Body of pancreas (tissue), 4 donors: ENCODE results near the gene STK11IP. TPM values are rescaled to one million over a fixed set of nuclear protein-coding genes. Genes with fewer than 3 reads are reported as not detected.
A peak's percentile ranks its signal among the peaks of the same experiment; 100 is the strongest.

ENCODE experiments used
- ATAC-seq: fragments of 150-250 bp; one replicate; pipeline ENCODE4 v1.9.1; 2016
- DNase-seq, 4 donors: peaks; one replicate each; pipeline ENCODE4 v3.0.0-alpha.2; 2019
- H3K27ac ChIP-seq, 4 donors: fragments of 200-600 bp; sonication (generic); 1 replicate in 3 of 4; 2 replicates in 1 of 4; pipeline versions ENCODE4 v1.5.1 to v1.6.1; 2016 to 2019; ENCODE audit warnings: mild to moderate bottlenecking in 1 of 4, mixed read lengths in 1 of 4, moderate library complexity in 1 of 4
- H3K27me3 ChIP-seq, 2 donors: fragments of 200-600 bp; sonication (generic); one replicate each; pipeline ENCODE4 v1.6.0; 2016; ENCODE audit warnings: mild to moderate bottlenecking in 1 of 2
- H3K36me3 ChIP-seq, 2 donors: fragments of 200-600 bp; sonication (generic); replicated peaks in 1 of 2; 2 replicates each; pipeline ENCODE4 v1.5.1; 2016; ENCODE audit warnings: low read depth in 2 of 2; ENCODE audit not compliant: insufficient read depth in 1 of 2
- H3K4me1 ChIP-seq: fragments of 200-600 bp; sonication (generic); one replicate; pipeline ENCODE4 v1.6.0; 2016
- H3K4me3 ChIP-seq, 2 donors: fragments of 200-600 bp; sonication (generic); 1 replicate in 1 of 2; 2 replicates in 1 of 2; pipeline ENCODE4 v1.5.1; 2016 to 2019
- H3K9me3 ChIP-seq, 3 donors: fragments of 200-600 bp; sonication (generic); 1 replicate in 2 of 3; 2 replicates in 1 of 3; pipeline ENCODE4 v1.5.1; 2016
- POLR2A ChIP-seq, 3 donors: fragments of 450-650 bp; IDR thresholded peaks; one replicate each; pipeline ENCODE4 v1.6.1; 2016; ENCODE audit warnings: antibody characterized with exemption in 3 of 3, mild to moderate bottlenecking in 2 of 3
- WGBS, 2 donors: methylation state at CpG; one replicate each; pipeline ENCODE4 v1.1.5; 2017; 5-methylcytosine and 5-hydroxymethylcytosine counted together
- intact Hi-C: fragments of 100-400 bp; cut with DNase I; formaldehyde crosslinking; loops from one replicate; pipeline ENCODE4 v1.15.1; 2023
- total RNA-seq, 2 donors: library from RNA; depleted of rRNA; stranded (reverse); fragments of >200 nt; gene quantifications; one replicate each; pipeline ENCODE4 v1.1.0, GENCODE V29; 2016
- TF ChIP-seq, protein P1 (sequence below), 7 experiments: fragments of 450-650 bp in 4 of 7; fragments of 200-600 bp in 3 of 7; sonication (generic) in 3 of 7; IDR thresholded peaks; one replicate each; pipeline ENCODE4 v1.5.1; 2016 to 2019; ENCODE audit warnings: antibody characterized with exemption in 7 of 7

The STK11IP gene
- total RNA-seq, 2 donors from 2014 or later, result 9.6 to 18.1 TPM

DNA sequence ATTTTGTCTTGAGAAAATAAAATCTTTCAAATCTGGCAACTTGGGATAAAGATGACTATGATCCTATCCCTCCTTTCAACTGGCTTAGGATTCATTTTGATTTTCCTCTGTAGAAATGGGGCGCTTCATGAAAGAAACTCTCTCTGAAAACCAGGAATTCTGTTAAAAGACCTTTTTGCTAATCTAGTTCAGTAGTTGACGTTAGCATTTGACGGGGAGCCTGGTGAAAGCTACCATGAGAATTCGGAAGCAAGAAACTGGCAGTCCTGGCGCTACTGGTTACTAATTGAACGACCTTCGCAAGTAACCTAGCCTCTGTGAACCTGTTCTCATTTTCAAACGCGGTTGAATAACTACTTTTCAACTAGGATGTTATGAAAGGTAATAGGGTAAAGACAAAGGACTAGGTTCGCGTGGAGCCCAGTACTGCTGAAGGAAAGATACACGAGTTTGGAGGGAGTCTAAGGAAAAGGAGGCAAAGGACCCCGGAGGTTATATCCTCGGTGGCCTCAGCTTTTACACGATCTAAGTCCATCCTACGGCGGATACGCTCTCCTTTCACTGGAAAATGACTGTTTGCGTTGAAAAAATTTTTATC, 604 bp upstream of the STK11IP start:
- TF ChIP-seq, protein P1, sequence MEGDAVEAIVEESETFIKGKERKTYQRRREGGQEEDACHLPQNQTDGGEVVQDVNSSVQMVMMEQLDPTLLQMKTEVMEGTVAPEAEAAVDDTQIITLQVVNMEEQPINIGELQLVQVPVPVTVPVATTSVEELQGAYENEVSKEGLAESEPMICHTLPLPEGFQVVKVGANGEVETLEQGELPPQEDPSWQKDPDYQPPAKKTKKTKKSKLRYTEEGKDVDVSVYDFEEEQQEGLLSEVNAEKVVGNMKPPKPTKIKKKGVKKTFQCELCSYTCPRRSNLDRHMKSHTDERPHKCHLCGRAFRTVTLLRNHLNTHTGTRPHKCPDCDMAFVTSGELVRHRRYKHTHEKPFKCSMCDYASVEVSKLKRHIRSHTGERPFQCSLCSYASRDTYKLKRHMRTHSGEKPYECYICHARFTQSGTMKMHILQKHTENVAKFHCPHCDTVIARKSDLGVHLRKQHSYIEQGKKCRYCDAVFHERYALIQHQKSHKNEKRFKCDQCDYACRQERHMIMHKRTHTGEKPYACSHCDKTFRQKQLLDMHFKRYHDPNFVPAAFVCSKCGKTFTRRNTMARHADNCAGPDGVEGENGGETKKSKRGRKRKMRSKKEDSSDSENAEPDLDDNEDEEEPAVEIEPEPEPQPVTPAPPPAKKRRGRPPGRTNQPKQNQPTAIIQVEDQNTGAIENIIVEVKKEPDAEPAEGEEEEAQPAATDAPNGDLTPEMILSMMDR (IDR thresholded peaks at IDR 0.05), result no peak
- no peak for TF ChIP-seq POLR2A (IDR thresholded peaks at IDR 0.05)
- WGBS, 2 donors, result 4 to 6% methylated on average over 19 of the region's 19 CpGs
- DNase-seq, result peak; percentile 31 to 56 (median 38)

DNA sequence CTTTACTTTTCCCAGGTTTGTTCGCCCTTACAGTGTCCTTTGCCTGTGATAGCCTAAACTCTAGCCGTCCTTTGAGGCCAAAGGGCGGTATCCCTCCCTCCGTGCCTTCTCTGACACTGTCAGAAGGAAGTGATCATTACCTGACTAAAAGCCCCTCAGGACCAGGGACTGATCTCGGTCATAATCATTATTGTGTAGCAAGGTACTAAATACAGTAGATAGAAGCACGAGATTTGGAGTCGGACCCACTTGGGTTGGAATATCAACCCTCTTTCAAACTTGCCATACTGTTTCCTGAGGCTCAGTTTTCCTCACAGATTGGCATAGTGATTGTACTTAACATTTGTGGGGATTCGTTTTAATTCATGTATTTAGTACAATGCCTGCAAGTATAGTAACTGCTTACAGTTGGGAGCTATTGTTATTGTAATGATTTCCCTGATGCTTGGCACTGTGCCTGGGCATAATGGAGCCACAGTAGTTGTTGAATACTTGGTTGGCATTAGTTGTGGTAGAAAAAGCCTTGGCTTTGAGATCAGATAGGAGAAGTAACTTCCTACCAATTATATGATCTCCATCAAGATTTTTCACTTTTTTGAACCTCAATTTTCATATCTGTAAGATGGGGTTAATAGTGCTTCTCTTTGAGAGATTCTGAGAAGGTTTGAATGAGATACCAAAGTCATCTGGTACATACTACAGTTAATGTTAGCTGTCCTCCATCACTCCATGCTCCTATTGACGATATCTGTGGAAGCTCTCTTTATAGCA, 836 bp downstream of the STK11IP start:
- Histone ChIP-seq H3K4me1 (peaks cover 19% of the 10 kb centered on the region), H3K27ac (peak overlapping the region; percentile 84 to 94 (median 88)), H3K4me3 (peak overlapping the region; percentile 35 to 49), H3K9me3 (no peaks in the 10 kb centered on the region), H3K27me3 (no peaks in the 10 kb centered on the region), H3K36me3 (peaks cover 0 to 2% of the 10 kb centered on the region in 2 donors)
- intact Hi-C loops, result no loop called here
- no peak for ATAC-seq
- DNase-seq, result peak in 2 of 4 donors; percentile 29 to 40
- WGBS, 2 donors, result 16 to 19% methylated on average over 9 of the region's 9 CpGs
- TF ChIP-seq, protein P1 (IDR thresholded peaks at IDR 0.05), result no peak
- no peak for TF ChIP-seq POLR2A (IDR thresholded peaks at IDR 0.05)

More for the DNA sequence above, 604 bp upstream of the STK11IP start:
- peaks cover 19% of the 10 kb centered on the region for H3K4me1 ChIP-seq
- H3K9me3 ChIP-seq, result no peaks in the 10 kb centered on the region
- peak overlapping the region; percentile 84 to 94 (median 88) for H3K27ac ChIP-seq
- H3K36me3 ChIP-seq, result no peaks in the 10 kb centered on the region
- peak overlapping the region; percentile 35 to 49 for H3K4me3 ChIP-seq
- H3K27me3 ChIP-seq, result no peaks in the 10 kb centered on the region
- ATAC-seq, result peak; percentile 7
- intact Hi-C loops, result no loop called here

DNA sequence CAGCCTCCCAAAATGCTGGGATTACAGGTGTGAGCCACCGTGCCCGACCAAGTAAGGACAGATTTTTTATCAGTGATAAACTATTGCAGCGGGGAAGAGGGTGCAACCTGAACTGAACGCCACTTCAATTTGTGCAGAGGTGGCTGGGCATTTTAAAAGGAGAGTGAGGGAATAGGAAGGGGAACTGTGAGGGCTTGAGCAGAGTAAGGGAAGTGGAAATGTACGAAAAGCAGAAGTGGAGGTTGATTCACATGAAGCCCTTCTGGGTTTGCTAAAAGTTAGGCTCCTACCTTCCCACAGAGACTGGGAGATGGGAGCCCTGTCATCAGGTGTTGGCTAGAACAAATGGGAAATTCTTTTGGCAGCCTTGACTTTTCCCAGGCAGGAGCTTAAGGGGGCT, 6.1 kb downstream of the STK11IP start:
- ATAC-seq, result no peak
- intact Hi-C loops, result no loop called here
- H3K27me3 ChIP-seq, result no peaks in the 10 kb centered on the region
- 77 to 81% methylated on average over 5 of the region's 5 CpGs for WGBS, 2 donors
- TF ChIP-seq POLR2A (IDR thresholded peaks at IDR 0.05), result no peak
- TF ChIP-seq, protein P1 (IDR thresholded peaks at IDR 0.05), result no peak
- peaks cover 0 to 8% of the 10 kb centered on the region in 2 donors for H3K36me3 ChIP-seq
- DNase-seq, result no peak
- H3K4me1 ChIP-seq, result peaks cover under 1% of the 10 kb centered on the region
- H3K27ac ChIP-seq, result no peak overlapping the region
- no peak overlapping the region for H3K4me3 ChIP-seq
- H3K9me3 ChIP-seq, result no peaks in the 10 kb centered on the region

DNA sequence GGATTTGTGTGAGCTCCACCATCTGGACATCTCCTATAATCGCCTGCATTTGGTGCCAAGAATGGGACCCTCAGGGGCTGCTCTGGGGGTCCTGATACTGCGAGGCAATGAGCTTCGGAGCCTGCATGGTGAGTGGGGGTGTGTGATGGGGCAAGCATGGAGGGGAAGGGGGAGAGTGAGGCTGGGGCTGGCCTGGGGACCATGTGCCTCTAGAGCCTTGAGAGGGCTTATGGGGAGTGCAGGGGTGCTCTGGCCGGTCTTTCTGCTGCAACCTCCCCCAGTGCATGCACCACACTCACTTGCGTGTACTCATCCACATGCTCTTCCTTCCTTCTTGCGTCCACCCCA, 7.9 kb downstream of the STK11IP start:
- H3K27ac ChIP-seq, result no peak overlapping the region
- ATAC-seq, result no peak
- no peak overlapping the region for H3K4me3 ChIP-seq
- no peaks in the 10 kb centered on the region for H3K4me1 ChIP-seq
- H3K27me3 ChIP-seq, result no peaks in the 10 kb centered on the region
- WGBS, 2 donors, result 80 to 88% methylated on average over 5 to 6 of the region's 6 CpGs
- intact Hi-C loops, result no loop called here
- H3K9me3 ChIP-seq, result no peaks in the 10 kb centered on the region
- TF ChIP-seq, protein P1 (IDR thresholded peaks at IDR 0.05), result no peak
- no peak for TF ChIP-seq POLR2A (IDR thresholded peaks at IDR 0.05)
- peaks cover 0 to 8% of the 10 kb centered on the region in 2 donors for H3K36me3 ChIP-seq
- no peak for DNase-seq
